Endothelial cell of umbilical vein (primary cell): Measurements from ENCODE around the gene BLOC1S4. TPM values are rescaled to one million over a fixed set of nuclear protein-coding genes. Genes with fewer than 3 reads are reported as not detected.

Experiments
- BruUV-seq: library from RNA; stranded (reverse); fragments of 400-500 nt; replicated peaks from 2 replicates; lab custom pipeline; 2021; lab: Mats Ljungman, UMichigan
- CTCF ChIA-PET: fragments of 300-600, 350-600 bp; sonication (Branson Sonifier 250); formaldehyde crosslinking; loops from one replicate; lab custom pipeline; 2021; ENCODE audit warnings: antibody characterized with exemption, inconsistent platforms; lab: Charles Lee
- POLR2A ChIA-PET: fragments of 300-600, 350-600 bp; sonication (Branson Sonifier 250); formaldehyde crosslinking; loops from one replicate; lab custom pipeline; 2021; ENCODE audit warnings: antibody characterized with exemption, inconsistent platforms; lab: Charles Lee
- DNase-seq: peaks from one replicate; pipeline ENCODE4 v3.0.0-alpha.2; 2011; ENCODE audit warnings: low read depth, low spot score
- FAIRE-seq: peaks from 2 replicates; lab custom pipeline; 2011; peaks lifted over from hg19 to GRCh38; lab: Jason Lieb, UNC
- H2AFZ ChIP-seq: 2 replicates; pipeline ENCODE4 v1.6.0; 2012; ENCODE audit warnings: low read depth, low read length, control low read depth, inconsistent platforms
- H3K27ac ChIP-seq: 2 replicates; pipeline ENCODE4 v1.5.1; 2011; ENCODE audit warnings: low read depth, mild to moderate bottlenecking, control low read depth, low read length, moderate library complexity; ENCODE audit not compliant: insufficient read depth
- H3K27me3 ChIP-seq, 2 experiments: 2 replicates each; pipeline versions ENCODE4 v1.6.0 to v1.6.1; 2011; ENCODE audit warnings: low read length in 2 of 2, mixed read lengths in 1 of 2; ENCODE audit not compliant: control insufficient read depth in 2 of 2, insufficient read depth in 2 of 2
- H3K36me3 ChIP-seq, 2 experiments: 2 replicates in 1 of 2; 3 replicates in 1 of 2; pipeline ENCODE4 v1.5.1; 2011; ENCODE audit warnings: low read length in 2 of 2, mild to moderate bottlenecking in 1 of 2, moderate library complexity in 1 of 2; ENCODE audit not compliant: control insufficient read depth in 2 of 2, insufficient read depth in 2 of 2; ENCODE audit errors: extremely low read depth in 1 of 2
- H3K4me1 ChIP-seq: 3 replicates; pipeline ENCODE4 v1.5.1; 2011; ENCODE audit warnings: mild to moderate bottlenecking, low read length; ENCODE audit not compliant: control insufficient read depth, insufficient read depth; ENCODE audit errors: extremely low read depth
- H3K4me2 ChIP-seq: 2 replicates; pipeline ENCODE4 v1.6.1; 2011; ENCODE audit warnings: low read length, control low read depth, mixed read lengths; ENCODE audit not compliant: insufficient read depth
- H3K4me3 ChIP-seq, 3 experiments: fragments of 200-600 bp in 1 of 3; sonication (generic), shearing (Covaris generic) in 1 of 3; replicated peaks in 1 of 3; 2 replicates each; pipeline ENCODE4 v1.5.1; 2011 to 2016; ENCODE audit warnings: control low read depth in 3 of 3, low read length in 3 of 3, mild to moderate bottlenecking in 2 of 3, inconsistent platforms in 1 of 3, low read depth in 1 of 3, moderate library complexity in 1 of 3; ENCODE audit not compliant: insufficient read depth in 1 of 3
- H3K79me2 ChIP-seq: 2 replicates; pipeline ENCODE4 v1.6.0; 2012; ENCODE audit warnings: low read length, inconsistent platforms; ENCODE audit not compliant: control insufficient read depth, insufficient read depth
- H3K9ac ChIP-seq: replicated peaks from 2 replicates; pipeline ENCODE3; 2011; ENCODE audit warnings: low read length, control low read depth; ENCODE audit not compliant: insufficient read depth; ENCODE audit errors: extremely low read depth
- H3K9me1 ChIP-seq: replicated peaks from 3 replicates; pipeline ENCODE4 v1.6.0; 2011; ENCODE audit warnings: mild to moderate bottlenecking, low read length; ENCODE audit not compliant: control insufficient read depth, insufficient read depth; ENCODE audit errors: extremely low read depth
- H3K9me3 ChIP-seq: replicated peaks from 2 replicates; pipeline ENCODE4 v1.5.1; 2012; ENCODE audit warnings: low read length, inconsistent platforms; ENCODE audit not compliant: control insufficient read depth, insufficient read depth
- H4K20me1 ChIP-seq: replicated peaks from 2 replicates; pipeline ENCODE3; 2011; ENCODE audit warnings: mild to moderate bottlenecking, low read length; ENCODE audit not compliant: control insufficient read depth, insufficient read depth; ENCODE audit errors: extremely low read depth
- CTCF ChIP-seq, 2 donors: IDR thresholded peaks; 1 replicate in 1 of 2; 2 replicates in 1 of 2; pipeline ENCODE4 v1.5.1; 2011; ENCODE audit warnings: low read length in 2 of 2, mild to moderate bottlenecking in 2 of 2, moderate library complexity in 2 of 2, control low read depth in 1 of 2, inconsistent platforms in 1 of 2, low read depth in 1 of 2; ENCODE audit not compliant: insufficient read depth in 1 of 2; ENCODE audit errors: extremely low read depth in 1 of 2
- EZH2 ChIP-seq: IDR thresholded peaks from 2 replicates; pipeline ENCODE4 v1.6.1; 2012; ENCODE audit warnings: borderline replicate concordance, low read depth, mild to moderate bottlenecking, moderate library complexity, low read length, inconsistent platforms; ENCODE audit not compliant: severe bottlenecking
- FOS ChIP-seq: IDR thresholded peaks from 2 replicates; pipeline ENCODE4 v1.6.1; 2011; ENCODE audit warnings: mild to moderate bottlenecking, low read length, moderate library complexity, borderline replicate concordance; ENCODE audit not compliant: insufficient read depth
- GATA2 ChIP-seq: IDR thresholded peaks from 2 replicates; pipeline ENCODE4 v1.7.0; 2011; ENCODE audit warnings: low read depth, mild to moderate bottlenecking, moderate library complexity, mixed read lengths, low read length; ENCODE audit not compliant: insufficient read length, insufficient read depth
- JUN ChIP-seq: IDR thresholded peaks from 2 replicates; pipeline ENCODE4 v1.6.1; 2011; ENCODE audit warnings: borderline replicate concordance, low read depth; ENCODE audit not compliant: insufficient read length, insufficient read depth
- MYC ChIP-seq: IDR thresholded peaks from one replicate; pipeline ENCODE4 v1.6.1; 2011; ENCODE audit warnings: mild to moderate bottlenecking, low read depth, low read length
- POLR2A ChIP-seq: IDR thresholded peaks from 2 replicates; pipeline ENCODE4 v1.6.1; 2012; ENCODE audit warnings: low read depth, mild to moderate bottlenecking, control low read depth, low read length
- POLR2AphosphoS5 ChIP-seq: IDR thresholded peaks from 2 replicates; pipeline ENCODE4 v1.6.1; 2012; ENCODE audit warnings: low read depth, mild to moderate bottlenecking, control low read depth, low read length, moderate library complexity; ENCODE audit not compliant: insufficient read depth
- dilution Hi-C: fragments of 300-500 bp; cut with MboI; formaldehyde crosslinking; loops from one replicate; pipeline ENCODE4 v1.15.0; 2019; ENCODE audit warnings: low sequenced_read_pairs; ENCODE audit not compliant: extremely low pct_ligation_motif_present
- intact Hi-C: fragments of 100-400 bp; cut with micrococcal nuclease; formaldehyde crosslinking; loops from one replicate; pipeline ENCODE4 v1.10.0; 2022
- polyA plus RNA-seq, 4 experiments: library from polyadenylated mRNA; depleted of rRNA in 3 of 4; stranded (reverse) in 3 of 4; unstranded in 1 of 4; fragments of >200 nt; gene quantifications; 2 replicates each; pipeline versions ENCODE4 v1.2.1 to v1.2.3, GENCODE V29; 2011 to 2012; ENCODE audit warnings: missing spikeins in 1 of 4
- total RNA-seq: library from RNA; stranded (reverse); gene quantifications from 2 replicates; pipeline ENCODE4 v1.2.3, GENCODE V29; 2021
- TF ChIP-seq, protein P1 (sequence below): IDR thresholded peaks from 2 replicates; pipeline ENCODE4 v1.6.1; 2011; ENCODE audit not compliant: insufficient read depth, insufficient read length

The BLOC1S4 gene
- total and polyA plus RNA-seq, 2 donors (not counting 3 experiments of a cell fraction or from before 2014, with no cell fraction given), result 12.7 to 16.9 TPM

DNA sequence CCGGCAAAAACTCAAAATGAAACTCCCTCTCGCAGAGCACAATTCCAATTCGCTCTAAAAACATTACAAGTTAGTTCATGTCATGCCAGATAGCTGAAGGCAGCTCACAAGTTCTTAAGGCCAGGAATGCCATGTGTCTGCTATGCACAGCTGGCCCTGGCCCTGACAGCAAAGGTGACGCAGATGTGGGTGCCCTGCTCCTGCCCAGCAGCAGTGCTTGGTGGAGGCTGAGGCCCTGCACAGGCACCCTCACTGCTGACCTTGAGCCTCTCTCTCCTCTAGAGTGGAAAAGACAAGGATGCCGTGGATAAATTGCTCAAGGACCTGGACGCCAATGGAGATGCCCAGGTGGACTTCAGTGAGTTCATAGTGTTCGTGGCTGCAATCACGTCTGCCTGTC lies 19.4 kb upstream of the BLOC1S4 start:
- ChIA-PET POLR2A (no interaction called here), CTCF (no interaction called here)
- H3K4me1 ChIP-seq, result peaks cover 8% of the 10 kb centered on the region
- dilution Hi-C loops (no loop called here), intact Hi-C loops (no loop called here)
- H3K27ac ChIP-seq, result no peak overlapping the region
- no peaks in the 10 kb centered on the region for H3K9me3 ChIP-seq
- TF ChIP-seq GATA2, result no peak
- no peak for TF ChIP-seq EZH2
- TF ChIP-seq, protein P1, sequence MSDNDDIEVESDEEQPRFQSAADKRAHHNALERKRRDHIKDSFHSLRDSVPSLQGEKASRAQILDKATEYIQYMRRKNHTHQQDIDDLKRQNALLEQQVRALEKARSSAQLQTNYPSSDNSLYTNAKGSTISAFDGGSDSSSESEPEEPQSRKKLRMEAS, result no peak
- no peak for TF ChIP-seq POLR2AphosphoS5
- no peak for TF ChIP-seq FOS
- TF ChIP-seq JUN, result no peak
- TF ChIP-seq CTCF (IDR thresholded peaks at IDR 0.05; ENCODE audit: extremely low read depth in 1 of 2, insufficient read depth in 1 of 2, low read depth in 1 of 2, low read length in 2 of 2), result no peak
- no peak for TF ChIP-seq POLR2A
- TF ChIP-seq MYC, result no peak
- H3K4me3 ChIP-seq, result no peak overlapping the region
- no peaks in the 10 kb centered on the region for H3K36me3 ChIP-seq
- no peaks in the 10 kb centered on the region for H4K20me1 ChIP-seq
- BruUV-seq, result no TSS peak
- H3K4me2 ChIP-seq, result no peak overlapping the region
- DNase-seq, result no peak
- H3K27me3 ChIP-seq, result no peaks in the 10 kb centered on the region
- H3K9ac ChIP-seq, result no peak overlapping the region
- no peaks in the 10 kb centered on the region for H3K79me2 ChIP-seq
- no peak for FAIRE-seq
- H2AFZ ChIP-seq, result no peak overlapping the region
- no peaks in the 10 kb centered on the region for H3K9me1 ChIP-seq
